SKM-1 treated with dmso at 0.1 percent for 144 hours (cell line): ENCODE measurements around the gene FRMD4A.

Experiments used
- DNase-seq: peaks from one replicate; lab custom pipeline; 2025; ENCODE audit not compliant: unreplicated experiment; lab: John Stamatoyannopoulos, UW

FRMD4A gene

DNA sequence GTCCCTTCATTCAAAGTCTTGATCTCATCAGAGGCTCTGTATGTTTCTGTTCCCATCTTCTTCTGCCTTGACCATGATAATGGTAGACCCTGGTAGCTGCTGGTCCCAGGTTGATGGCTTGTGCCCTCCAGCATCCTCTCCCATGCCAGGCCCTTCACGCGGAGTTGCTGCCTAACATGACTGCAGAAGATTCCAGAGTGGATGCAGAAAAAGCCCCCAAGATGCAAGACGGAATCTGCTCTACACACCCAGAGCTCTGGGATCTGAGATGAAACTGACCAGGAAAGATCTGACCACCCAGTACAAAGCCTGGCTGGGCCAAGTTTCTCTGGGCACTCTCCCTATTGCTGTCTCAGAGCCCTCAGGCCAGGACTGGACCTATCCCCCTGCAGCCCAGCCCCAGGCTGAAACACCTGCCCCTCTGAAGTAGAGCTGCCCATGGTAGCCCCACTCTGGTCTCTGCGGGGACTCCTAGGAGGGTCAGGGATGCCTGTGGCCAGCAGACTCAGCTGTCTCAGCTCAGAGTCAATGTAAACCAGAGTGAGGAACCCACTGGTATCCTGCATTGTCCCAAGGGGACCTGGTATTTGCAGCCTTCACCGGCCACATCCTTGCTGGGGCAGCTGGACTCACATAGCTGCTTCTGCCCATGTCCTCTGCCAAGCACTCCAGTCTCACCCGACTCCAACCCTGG is 9.5 kb upstream of the FRMD4A start:
- no peak for DNase-seq

DNA sequence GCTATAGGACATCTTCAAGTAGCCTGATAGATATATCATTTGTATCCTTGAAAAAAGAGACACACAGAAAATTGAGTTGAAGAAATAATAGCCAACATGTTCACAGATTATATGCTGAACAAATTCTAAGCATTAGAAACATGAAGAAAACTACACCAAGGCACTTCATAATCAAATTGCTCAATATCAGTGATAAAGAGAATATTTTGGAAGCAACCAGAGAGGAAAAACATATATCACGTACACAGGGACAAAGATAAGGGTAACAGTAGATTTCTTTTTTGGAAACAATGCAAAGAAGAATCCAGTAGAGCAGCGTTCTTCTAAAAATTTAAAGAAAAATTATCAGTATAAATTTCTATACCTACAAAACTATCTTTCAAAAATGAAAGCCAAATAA is 6.0 kb upstream of the FRMD4A start:
- DNase-seq: no peak

DNA sequence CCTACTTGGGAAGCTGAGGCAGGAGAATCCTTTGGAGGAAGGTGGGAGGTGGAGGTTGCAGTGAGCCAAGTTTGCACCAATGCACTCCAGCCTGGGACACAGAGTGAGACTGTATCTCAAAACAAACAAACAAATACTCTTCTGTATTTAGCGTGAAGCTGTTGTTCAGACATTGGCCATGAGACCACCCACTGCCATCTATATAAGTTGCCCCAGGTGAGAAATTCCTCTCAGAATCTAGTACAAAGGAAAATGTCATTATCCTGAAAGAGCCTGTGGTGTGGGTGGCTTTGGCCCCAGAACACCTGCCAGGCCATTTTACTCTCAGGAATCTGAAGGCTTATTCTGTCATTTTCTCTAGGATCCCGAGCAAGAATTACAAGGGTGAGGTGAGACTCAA is 4.0 kb upstream of the FRMD4A start:
- no peak for DNase-seq

DNA sequence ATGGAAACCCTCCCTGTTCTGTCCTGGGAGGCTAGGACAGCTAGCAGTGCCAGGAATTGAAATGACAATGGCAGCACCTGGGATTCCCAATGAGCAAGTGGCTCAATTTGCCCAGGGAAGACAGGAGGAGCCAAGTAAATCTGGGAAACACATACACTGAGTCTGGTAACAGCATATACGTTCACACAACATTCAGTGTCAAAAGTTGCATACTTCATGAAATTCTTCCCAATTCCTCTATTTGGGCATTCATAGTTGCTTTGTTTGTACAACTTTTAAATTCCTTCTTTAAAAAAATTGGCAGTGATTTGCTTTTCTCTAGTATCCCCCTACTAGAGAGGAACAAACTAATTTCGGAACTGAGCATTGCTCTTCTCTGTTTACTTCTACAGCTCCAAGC is 2.9 kb upstream of the FRMD4A start:
- no peak for DNase-seq

DNA sequence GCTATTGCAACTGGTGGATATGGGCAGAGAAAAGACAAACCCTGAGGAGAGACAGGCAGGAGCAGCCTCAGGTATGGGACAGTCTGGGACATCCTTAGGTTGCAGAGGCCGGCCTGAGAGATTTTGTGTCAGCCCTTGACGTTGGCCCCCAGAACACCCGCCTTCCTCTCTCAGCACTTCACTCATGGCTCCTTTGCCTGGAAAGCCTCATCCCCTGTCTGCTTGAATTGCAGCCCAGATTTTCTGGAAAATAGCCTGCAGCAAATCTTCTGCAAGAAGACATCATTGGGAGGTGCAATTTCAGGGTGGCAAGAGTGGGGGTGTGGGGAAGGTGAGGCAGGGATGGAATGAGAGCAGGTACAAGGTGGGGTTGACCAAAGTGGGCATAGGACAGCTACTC is 2.2 kb upstream of the FRMD4A start:
- DNase-seq: no peak

DNA sequence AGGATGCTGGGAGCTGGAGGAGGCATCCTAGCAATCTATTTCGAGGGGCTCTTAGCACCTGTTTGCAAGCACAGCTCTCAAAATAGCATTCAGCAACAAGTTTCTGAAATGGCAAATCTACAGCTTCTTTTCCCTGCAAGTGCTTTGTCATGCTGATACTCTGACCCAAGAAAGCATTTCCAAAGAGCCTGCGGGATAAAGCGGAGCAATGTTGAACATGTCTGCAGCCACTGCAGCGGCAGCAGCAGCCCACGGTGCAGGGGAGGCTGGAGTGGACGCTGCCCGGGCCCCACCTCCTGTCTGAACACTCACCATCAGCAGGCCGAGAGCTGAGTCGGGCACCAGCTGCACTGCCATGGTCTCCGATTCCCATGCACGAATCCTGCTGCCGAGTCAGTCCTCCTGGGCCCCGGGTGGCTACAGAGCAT is 964 bp downstream of the FRMD4A start:
- no peak for DNase-seq

DNA sequence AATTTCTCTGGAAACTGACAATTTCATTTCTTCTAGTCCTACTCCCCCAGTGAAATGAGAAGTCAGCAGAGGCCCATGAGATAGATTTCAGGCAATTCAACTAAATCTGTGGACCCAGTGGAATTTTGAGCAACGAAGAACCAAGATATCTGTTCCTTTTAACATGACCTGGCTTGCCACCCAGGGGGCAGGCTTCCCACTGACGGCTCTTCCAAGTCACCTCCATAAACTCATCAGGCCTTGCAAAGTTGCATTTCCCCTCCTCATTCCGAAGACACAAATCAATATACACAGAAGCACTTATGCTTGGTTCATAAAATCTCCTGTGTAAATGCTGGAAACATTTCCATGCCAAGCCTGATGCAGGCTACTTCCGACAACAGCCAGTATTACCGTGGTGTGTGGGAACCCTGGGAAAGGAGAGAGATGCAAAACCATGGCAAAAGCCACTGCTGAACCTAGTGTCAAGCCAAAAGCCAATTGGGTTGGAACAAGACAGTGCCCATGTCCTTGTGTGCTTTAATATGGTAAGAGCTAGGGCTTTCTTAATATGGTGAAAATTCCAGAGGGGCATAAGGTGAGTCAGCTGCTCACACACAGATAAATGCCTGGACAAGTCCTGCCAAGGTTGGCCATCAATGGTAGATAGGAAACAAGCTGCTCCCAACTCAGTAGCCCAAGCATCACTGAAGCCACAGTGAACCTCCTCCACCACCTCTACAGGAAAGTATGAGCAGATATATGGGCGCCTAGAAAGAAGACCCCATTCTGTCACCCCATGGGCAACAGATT is 1.6 kb downstream of the FRMD4A start:
- no peak for DNase-seq

DNA sequence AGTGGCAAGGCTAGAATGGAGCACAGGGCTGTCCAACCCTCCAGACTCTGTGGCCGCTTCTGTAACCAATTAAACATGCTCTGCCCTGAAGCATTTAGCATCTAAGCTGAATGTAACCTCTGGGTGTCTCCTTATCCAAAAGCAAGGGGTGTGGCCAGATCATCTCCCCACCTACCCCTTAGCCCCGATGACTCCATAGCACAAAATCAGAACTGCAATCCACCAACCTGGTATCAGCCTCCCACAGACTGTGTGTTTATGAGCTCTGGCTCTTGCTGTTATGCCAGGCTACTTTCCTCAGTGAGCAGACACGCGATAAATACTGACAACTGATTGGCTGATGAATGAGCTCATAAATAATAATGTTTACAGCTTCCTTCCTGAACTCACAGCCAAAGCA is 3.2 kb downstream of the FRMD4A start:
- no peak for DNase-seq

DNA sequence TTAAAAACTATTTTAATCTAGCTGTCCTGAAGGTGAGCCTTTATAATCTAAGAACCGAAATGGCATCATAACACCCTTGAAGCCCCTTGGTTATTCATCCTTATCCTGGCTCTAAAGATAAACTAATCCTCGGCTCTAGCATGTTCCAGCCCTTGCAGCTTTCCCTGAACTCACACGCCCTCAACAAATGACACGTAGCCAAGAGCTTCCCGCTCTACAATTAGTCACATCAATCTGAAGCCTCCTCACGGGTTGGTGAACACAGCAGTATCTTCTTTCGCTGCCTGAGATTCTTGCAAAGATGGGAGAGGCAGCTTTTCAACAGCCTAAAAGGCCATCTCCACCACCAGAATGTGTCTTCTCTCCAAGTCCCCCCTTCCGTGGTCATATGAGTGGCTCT is 4.1 kb downstream of the FRMD4A start:
- DNase-seq: no peak

DNA sequence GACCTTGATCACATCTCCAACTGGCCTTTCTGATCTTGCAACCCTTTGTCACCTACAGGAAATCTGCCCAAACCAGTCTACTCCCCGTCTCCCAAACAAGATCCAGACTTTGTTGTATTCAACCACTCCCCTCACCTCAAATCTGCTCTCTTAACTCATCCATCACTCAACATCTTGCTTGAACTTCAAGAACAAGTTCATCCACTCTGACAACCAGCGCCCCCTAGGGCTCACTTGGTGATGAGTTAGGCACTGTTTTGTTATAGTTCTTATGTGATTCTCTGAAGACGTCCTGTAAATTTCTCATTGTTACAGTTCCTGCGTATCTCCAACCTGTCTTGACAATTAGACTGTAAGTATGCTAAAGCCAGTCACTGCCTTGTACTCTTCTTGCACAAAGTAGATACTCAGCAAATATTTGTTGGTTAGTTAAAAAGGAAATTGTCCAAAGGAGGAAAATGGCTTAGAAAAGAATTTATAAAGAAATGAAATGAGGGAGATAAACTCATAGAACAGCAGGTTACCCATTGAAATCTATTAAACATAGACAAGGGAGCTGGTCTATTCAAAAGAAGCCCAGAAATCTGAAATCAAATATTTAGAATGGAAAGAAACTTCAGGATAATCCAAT is 5.3 kb downstream of the FRMD4A start:
- DNase-seq: no peak

DNA sequence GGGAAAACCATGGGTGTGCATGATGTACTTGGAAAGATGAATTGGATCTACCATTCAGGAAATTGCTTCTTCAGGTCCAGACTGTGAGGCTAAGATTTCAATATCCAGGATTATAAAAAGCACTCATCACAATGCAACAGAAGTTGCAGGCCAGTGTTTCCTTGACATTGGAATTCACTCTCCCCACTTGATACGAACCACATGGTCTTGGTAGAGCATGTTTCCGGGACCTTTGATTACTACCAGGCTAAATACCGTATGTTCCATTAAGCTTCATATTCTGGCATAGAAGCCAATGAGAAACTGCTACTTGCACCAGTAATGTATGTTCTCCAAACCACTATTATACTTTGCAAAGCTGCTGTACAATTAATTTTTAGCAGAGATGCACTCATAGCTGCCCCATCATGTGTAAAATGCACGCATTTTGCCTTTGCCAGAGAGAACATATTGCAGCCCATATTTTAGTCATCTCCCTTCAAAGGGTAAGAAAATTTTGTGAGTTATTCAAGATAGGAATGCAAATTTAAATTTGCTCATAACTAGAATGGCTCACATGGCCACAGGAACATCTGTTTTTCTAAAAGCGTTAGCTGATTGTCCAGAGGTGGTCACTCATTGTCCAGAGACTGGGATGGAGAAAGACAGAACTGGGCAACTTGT is 8.1 kb downstream of the FRMD4A start:
- no peak for DNase-seq

DNA sequence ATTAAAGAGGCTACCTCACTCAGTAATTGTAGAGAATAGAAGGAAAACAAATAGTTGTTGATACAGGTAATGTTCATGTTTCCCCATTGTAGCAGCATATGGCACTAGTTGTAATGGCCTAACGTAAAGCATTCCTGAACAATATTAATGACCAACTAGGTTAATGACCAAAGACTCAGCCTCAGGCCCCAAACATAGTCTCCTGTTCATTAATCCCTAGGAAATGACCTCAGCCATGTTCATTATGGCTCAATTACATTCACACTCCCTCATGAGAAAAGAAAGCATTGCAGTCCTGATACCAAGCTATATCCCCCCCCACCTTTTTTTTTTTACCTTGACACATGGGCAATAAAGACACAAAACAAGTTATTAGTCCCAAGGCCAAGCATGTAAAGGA is 12.7 kb downstream of the FRMD4A start:
- no peak for DNase-seq

DNA sequence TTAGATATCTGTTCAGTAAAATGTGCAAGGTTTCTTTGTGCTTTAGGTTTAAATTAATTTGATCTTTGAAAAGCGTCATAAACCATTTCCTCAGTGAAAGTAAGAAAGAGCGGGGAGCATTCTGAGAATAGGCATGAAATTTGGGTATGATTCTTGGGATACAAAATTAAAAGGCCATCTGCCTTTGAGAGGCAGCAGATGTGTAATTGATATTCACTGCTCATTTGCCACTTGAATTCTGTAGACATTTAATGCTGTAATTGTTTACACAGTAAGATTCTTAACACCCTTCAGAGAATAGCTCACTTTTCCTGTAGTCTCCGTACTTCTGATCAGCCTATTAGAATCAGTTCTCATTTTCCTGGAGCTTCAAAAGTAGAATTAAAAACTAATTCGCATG is 18.7 kb downstream of the FRMD4A start:
- no peak for DNase-seq

DNA sequence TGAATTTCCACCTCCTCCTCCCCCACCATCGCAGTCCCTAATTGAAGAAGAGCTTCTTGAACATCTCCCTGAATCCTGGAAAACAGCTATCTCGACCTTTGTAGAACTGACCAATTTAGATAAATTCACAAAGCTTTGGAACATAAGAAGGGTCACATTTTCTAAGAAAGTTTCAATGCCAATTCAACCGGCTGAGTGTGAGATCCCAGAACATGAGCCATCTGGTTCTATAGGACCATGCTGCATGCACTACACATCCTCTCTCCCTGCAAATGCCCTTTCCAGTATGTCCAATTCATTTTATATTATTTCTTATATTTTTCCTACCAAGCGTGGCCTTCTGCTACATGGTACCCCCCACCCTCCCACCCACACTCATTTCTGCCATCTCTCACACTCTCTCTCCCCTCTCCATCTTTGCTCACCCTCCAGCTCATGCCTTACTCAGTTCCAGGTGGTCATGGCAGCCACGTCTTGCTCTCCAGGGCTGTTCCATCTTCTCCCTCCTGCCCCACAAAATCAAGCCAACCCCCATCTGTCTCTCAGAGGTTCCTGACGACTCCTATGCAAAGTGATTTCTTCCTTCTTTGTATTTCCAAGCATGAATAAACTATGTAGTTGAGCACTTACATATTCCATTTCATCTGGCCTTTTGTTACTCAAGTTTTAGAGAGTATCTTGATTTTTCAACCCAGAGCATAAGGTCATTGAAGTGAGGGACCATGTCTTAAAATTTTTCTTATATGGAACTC is 19.3 kb downstream of the FRMD4A start:
- no peak for DNase-seq

DNA sequence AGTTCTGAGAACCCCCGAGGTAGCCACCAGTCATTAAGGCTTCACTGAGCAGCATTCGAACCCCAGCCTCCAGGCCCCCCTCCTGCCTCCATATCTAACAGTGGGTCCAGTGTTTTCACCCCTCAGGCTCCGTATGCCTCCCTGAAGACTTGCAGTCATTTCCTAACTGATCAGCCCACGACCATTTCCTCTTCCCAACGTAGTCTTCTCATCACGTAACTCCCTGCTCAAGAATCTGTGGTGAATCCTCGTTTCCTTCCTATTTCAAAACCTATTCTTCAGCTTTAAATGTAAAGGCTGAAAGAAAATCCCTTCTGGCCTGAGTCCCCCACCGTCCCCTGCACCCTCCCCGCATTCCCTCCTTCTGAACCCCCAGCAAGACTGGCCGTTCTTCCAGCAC is 21.1 kb downstream of the FRMD4A start:
- DNase-seq: peak; percentile 34

DNA sequence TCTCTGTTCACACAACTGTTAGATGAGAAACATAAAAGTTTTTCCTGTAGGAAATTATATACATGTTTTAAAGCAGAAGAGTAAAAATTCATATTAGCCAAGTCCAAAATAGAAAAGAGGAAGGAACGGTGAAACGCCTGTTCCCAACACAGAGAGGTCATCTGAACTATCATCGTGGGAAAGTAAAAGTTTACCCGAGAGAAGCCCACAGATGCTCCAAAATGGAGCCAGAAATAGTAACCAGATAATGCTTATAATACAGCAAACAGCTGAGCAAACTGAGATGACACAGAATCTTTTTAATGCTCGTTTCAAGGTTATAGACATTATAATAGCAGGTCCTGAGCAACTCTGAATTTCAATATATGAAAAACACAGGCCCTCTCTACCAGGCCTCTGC is 24.5 kb downstream of the FRMD4A start:
- peak; percentile 4 for DNase-seq

DNA sequence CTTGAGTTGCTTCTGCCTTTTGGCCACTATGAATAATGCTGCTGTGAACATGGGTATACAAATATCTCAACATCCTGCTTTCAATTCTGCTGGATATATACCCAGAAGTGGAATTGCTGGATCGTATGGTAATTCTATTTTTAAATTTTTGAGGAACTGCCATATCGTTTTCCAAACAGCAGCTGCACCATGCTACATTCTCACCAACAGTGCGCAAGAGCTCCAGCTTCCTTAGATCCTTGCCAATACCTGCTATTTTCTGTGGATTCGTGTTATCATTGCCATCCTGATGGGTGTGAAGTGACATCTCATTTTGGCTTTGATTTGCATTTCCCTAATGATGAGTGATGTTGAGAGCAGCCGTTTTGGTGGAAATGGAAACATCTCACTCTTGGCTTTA is 26.7 kb downstream of the FRMD4A start:
- DNase-seq: no peak

DNA sequence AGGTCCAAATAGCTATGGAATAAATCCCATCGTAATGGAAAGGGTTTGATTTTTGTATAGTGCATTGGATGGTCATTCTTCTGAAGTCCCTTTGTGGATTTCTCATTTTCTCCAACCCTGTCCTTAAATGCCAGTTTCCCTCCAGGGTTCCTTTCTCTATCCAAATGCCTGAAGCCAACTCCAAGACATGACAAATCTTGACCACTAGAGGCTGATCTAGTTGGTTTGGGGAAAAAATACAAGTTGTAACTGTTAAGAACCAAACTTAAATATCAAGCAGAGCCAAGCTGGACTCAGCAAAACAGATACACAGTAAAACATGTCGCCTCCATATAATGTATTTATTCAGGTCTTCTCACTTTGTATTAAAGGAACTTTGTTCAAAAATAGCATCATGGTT is 28.7 kb downstream of the FRMD4A start:
- DNase-seq: no peak

DNA sequence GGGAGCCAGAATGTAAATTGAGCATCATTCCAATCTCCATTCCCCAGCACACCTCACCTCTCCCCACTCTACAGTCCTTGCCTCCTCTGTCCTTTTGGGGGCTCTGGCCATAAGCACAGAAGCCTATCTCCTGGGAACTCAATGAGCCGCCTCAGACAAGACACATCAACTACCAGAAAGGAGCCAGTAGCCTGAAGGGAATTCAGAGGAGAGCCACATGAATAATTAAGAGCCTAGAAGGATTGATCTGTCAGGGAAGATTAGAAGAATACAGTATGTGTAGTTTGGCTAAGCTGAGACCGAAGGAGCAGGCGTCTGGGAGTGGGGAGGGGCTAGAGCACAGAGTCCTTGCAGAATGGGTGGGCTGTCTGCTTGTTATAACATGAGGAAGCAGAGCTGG is 31.2 kb downstream of the FRMD4A start:
- DNase-seq: no peak

DNA sequence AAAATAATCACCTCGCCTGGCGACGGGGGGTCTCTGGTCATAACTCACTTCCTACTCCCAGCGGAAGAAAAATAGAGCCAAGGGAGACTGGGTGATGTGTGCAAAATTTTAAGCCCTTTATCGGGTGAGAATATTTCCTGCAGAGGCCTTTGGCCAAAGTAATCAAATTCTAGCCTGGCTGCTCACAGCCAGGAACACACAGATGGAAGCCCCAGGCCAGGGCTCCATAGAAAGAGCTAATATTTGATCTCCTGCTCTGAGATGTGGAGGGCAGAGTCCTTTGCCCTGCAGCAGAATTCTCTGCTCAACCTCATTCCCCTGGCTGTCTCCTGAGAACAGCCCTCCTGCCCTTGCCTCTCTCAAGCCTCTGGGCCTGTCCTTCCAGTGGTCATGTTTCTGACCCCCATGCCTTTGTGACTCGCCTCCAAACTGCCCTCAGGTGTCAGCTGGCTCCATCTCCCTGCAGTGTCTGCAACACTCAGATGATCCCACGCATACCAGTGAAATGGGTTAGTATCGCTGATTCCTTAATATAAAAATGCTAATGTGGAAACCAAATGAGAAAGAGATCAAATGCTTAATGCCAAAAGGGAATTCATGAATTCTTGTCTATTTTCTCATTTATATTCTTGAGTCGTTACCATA is 34.5 kb downstream of the FRMD4A start:
- no peak for DNase-seq
